Stimulated activated CD4-positive, alpha-beta T cell treated with anti-CD3 and anti-CD28 coated beads, Interleukin-2, amount 100 ng/mL, for 24 hours (primary cell): Measurements from ENCODE around the gene CASKIN2.
A peak's percentile ranks its signal among the peaks of the same experiment; 100 is the strongest.
"Not testable (repeated sequence)": the region's sequence is repeated elsewhere in the genome, so short reads cannot be mapped to it uniquely, and the experiment has no call there.

Experiments
- DNase-seq, 2 donors: peaks; one replicate each; pipeline ENCODE4 v3.0.0-alpha.2; 2020

CASKIN2 gene

DNA sequence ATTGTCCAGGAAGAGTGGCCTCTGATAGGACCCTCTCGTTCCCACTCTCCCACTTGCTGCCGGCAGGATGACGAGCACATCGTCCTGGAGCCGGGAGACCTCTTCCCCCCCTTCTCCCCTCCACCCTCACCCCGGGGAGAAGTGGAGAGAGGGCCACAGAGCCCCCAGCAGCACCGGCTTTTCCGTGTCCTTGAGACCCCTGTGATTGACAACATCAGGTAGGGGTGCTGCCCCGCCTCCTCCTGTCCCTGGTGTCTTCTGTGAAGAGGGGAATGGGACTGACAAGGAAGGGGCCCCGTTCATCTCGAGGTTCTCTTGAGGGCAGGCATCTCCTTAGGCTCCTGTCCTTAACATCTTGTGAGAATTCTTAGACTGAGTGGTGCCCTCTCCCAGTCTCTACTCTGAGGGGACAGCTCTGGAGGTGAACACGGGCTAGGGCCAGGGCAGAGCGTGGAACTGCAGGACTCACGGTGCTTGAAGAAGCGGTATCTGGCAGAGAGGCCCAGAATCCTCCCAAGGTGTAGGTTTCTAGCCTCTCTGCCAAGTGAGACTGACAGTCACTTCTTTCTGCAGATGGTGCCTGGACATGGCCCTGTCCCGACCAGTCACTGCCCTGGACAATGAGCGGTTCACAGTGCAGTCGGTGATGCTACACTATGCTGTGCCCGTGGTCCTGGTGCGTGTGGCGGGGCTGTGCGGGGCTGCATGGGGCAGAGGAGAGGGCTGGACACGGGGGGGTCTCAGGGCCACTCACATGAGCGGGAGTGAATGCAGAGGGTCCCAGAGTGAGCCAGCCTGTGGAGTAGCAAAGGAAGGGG is 26.4 kb downstream of the CASKIN2 start:
- no peak for DNase-seq

DNA sequence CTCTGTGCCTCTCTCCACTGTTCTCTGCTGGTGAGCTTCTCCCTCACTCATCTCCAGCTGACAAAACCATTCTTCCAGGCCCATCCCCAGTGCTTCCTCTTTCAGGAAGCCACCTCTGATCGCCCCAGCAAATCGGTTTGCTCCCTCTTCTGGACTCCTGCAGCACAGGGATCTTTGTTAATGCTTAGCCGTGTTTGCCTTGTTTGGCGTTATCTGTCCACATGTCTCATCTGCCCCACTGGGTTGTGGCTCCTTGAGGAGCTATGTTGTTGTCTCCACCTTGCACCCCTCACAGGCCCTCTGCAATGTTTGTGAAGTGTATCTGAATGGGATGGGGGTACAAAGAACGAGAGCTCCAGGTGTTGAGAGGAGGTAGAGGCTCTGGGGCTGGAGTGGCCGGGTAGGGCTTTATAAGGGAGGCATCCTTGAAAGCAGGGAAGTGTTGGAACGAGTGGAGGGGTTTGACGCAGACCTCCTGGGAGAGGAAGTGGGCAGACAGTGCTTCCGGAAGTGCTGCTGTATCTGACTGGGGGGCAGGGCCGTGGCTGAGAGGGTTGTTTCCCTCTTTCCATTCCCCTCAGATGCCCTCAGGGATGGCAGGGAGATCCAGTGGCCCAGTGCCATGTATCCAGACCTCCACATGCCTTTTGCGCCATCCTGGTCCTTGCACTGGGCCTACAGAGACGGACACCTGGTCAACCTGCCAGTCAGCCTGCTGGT is 27.8 kb downstream of the CASKIN2 start:
- peak; percentile 39 to 40 for DNase-seq

DNA sequence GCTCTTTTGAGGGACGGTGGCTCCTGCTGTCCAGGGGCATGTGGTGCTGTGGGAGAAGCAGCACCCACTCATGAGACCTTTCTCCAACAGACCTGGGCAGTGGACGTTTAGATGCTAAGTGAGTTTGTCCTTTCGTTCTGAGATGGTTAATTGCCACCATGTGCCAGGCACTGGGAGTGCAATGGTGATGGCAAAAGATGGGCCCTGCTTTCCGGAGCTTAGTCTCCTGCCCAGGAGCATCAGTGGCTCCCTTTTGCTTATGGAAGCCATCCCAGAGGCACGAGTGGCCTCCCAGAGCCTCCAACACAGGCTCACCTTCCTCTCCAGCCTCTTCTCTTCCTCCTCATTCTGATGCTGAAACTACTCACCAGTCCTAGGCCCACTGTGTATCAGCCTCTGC is 28.4 kb downstream of the CASKIN2 start:
- no peak for DNase-seq

DNA sequence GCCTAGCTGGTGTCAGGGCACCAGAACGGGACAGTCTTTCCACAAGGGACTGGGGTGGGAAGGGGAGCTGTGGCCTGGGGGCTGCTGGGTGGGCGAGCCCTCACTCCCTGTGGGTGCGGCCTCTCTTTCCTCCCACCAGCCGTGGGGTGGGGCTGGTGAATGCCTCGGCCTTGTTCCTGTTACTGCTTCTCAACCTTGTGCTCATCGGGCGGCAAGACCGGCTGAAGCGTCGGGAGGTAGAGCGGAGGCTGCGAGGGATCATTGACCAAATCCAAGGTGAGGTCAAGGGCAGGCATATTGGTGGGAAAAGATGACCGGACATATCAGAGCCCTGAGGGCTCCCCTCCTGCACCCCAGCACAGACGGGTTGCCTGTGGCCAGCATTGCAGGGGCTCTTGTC is 29.2 kb downstream of the CASKIN2 start:
- DNase-seq = no peak

DNA sequence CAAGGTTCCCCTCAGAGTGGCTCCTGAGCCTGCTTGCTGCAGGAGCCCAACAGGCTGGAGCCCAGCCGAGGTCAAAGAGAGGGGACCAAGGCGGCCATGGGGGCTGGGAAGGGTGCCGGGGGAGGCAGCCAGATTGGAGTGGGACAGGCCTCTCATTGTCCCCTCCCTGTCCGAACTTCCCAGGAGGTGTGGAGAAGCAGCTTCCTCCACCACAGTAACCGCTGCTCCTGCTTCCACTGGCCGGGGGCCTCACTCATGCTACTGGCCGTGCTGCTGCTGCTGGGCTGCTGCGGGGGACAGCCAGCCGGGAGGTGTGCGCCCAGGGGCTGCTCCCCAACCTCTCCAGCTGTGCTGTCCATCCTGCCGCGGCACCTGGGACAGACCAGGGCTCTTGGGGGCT is 29.6 kb downstream of the CASKIN2 start:
- no peak for DNase-seq

DNA sequence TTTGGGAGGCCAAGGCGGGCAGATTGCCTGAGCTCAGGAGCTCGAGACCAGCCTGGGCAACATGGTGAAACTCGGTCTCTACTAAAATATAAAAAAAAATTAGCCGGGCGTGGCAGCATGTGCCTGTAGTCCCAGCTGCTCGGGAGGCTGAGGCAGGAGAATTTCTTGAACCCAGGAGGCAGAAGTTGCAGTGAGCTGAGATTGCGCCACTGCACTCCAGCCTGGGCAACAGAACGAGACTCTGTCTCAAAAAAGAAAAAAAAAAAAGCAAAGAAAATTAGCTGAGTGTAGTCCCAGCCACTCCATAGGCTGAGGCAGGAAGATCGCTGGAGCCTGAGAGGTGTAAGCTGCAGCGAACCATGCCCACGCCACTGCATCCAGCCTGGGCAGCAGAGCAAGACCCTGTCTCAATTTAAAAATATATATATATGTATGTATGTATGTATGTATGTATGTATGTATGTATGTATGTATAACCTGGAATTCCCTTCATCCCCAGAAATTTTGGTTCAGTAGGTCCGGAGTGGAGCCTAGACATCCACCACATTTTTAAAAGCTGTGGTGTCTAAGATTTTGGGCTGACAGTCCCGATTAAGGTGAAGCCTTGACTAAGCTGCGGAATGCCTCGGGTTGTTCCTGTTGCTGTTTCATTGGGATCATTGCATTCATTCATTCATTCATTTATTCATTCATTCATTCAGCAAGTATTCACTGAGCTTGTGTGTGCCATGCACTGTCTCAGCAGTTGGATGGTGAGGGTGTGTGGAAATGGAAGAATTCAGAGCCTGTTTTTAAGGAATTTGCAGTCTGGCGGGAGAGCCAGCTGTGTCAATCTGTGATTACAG is 33.0 kb downstream of the CASKIN2 start:
- no peak for DNase-seq

DNA sequence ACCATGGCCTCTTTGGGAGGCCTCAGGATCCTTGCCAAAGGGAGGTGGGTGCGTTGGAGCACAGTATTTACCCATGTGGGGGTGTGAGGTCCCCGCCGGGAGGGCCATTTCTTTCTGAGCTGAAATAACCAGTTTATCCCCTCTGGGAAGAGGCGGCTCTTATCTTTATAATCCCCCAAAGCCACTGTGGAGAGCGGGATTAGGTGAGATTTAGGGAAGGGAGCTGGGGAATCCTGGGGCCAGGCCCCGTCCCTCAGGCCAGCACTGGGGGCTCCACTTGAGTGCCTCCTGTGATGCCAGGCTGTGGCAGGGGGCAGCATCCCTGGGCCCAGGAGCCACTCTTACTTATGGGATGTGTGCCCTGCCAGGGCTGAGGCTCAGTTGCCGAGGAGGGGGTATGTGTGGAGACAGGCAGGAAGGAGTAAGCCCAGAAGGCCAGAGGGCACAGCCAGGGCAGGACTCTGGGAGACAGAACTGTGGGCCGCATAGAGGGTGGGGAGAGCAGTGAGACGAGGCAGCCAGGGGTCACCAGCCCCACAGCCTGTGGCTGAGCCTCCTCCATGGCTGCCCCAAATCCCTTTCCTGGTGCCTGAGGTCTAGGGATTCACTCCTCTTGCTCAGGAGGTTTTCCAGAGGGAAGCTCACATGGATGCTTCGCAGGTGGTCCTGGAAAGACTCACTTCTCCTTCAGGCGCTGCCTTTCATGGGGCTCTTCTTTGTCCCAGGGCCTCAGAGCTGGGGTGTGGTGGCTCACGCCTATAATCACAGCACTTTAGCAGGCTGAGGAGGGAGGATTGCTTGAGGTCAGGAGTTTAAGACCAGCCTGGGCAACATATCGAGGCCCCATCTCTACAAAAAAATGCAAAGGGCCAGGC is 33.9 kb downstream of the CASKIN2 start:
- no peak for DNase-seq

DNA sequence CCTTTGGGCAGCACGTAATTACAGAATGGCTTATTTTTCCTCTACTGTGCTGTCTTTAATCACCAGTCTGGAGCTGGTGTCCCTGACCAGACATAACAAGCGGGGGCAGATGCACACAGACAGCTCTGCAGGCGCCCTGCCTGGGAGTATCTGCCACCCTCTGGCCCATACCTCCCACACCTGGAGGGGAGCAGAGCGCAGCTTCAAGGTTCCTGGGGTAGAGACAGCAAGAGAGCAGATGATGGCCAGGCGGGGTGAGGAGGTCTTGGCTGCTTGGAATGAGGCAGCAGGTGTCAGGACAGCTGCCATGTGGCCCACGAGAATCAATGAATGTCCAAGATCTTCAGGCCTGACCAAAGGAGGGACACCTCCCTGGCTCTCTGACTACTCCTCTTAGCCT is 35.1 kb downstream of the CASKIN2 start:
- DNase-seq = no peak

DNA sequence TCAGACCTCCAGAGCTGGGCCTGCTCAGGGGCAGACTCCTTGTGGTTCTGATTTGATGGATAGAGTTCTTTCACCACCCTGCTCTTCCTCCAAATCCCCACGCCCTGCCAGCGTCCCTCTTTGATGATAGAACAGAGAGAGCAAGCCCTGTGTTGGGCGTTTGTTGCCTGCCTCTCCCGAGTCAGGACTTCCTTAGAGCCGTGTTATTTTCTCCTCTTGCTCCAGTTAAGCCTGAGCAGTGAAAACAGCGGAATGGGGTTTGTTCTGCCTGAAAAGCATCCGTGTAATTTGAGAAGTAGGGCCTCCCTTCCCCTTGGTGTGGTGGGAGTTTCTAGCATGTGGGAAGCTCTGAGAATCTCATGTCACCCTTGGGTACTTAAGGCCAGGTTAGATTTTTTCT is 36.8 kb downstream of the CASKIN2 start:
- no peak for DNase-seq

DNA sequence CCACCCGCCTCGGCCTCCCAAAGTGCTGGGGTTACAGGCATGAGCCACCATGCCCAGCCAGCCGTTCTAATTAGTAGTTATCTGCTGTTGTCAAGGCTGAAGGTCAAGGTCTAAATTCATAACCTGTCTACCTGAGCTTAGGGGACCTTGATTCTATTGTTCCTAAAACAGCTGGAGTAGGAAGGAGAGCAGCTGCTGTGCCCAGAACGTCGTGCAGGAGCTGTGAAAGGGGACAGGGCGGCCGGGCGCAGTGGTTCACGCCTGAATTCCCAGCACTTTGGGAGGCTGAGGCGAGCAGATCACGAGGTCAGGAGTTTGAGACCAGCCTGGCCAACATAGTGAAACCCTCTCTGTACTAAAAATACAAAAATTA is 37.9 kb downstream of the CASKIN2 start:
- DNase-seq = not testable (repeated sequence)

DNA sequence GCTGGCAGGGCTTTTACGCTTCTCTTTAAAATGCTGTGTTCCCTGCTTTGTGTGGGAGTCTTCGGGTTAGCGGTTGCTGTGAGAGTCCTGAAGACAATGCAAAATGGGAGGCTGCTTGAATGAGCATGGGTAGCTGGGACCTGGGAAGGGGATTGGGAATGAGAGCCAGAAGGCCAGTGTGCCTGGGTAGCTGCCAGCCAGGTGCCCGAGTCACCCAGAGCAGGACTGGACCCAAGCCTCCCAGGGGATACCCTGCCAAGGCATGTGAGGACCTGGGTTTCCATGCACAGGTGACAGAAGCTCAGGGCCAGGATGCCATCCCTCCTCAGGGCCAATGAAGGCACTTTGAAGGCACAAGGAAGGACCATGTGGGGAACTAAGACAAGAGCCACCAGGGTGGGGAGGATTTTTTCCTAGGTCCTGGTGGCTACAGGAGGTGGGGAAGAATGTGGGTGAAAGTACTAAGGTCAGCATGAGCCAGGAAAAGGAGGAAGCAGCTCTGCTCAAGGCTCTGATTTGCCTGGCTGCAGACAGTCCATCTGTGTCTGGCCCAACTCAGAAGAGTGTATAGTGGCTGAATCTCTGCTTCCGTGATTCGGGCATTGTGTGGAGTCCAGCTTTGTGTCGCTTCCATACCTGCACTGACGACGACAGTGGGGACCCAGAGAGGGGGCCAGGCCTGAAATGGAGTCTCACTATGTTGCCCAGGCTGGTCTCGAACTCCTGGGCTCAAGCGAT is 38.4 kb downstream of the CASKIN2 start:
- no peak for DNase-seq

DNA sequence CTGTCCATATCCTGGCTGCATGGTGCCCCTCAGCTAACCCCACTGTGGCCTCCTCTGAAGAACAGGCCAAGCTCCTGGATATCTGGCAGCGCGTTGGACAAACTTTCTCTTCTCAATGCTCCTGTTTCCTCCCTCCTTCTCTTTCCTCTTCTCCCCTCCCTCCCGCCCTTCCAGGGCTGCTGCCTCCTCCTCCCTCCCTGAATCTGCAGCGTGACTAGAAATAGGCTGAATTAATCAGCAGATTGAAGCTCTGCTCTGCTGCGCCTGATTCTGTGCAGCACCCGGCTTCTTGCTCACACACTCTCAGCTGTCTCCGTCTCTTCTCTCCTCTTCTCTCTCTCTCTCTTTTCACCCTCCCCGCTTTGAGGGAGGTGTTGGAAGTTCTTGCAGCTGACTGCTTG is 39.1 kb downstream of the CASKIN2 start:
- no peak for DNase-seq

DNA sequence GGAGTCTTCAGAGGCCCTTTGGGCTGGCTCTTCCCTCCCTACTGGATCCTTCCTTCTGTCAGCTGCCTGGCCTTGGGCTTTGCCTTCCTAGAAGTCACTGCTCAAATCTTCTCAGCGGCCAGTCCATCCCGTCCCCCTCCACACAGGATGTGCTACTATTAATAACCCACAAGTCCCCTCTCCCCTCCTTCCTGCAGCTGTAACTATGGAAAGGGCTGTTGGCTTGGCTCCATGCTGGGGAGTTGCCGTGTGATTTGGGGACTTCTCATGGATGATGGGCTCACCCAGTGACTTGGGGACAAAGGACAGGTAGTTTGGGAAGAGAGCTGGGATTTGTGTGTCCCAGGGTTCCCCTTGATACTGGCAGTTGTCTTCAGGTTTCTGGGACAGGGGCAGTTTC is 39.5 kb downstream of the CASKIN2 start:
- DNase-seq = no peak

DNA sequence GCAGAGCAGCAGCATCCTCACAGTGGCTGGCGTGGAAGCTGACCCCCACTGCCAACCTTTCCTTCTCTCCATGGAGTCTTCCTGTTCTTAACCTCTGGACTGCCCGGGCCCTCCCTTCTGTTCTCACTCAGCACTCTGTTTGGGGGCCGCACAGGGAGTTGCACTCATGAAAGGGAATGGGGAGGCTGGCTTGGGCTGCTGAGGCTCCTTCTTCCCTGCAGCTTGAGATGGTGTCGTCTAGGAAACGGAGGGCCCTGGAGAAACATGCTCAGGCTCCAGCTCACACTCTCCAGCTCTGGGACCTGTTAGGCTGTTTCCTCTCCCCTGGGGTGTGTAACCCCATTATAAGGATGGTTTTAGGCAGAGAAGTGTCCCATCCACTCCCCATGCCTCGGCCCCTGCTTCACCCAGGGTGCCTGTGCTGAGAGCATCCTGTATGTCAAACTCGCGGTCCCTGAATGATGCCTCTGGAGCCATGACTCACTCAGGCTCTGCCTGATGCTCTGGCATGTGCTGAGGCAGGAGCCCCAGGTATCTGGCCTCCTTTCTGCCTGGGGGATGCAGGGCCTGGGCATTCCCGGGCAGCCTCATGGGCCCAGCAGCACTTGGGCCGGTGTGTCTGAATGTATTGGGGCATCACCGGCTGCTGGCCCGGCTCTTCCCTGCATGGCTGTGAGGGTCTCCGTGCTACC is 40.0 kb downstream of the CASKIN2 start:
- DNase-seq = no peak

DNA sequence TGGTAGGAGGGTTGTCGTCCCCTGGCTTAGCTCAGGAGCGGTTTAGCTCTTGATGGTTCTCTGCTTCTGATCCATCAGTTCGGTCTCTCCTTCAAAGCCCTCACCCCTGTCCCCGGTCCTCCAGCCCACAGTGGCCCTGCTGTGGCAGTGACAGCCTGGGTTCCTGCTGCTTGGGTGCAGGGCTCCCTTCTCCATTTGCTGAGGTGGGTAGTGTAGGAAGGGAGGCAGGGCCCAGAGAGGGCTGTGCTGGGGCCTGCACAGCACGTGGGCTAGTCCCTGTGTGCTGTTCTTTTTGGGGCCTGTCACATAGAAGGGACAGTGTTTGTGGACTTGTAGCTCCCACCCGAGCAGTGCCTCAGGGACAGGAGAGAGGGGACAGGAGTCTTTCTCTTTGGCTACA is 40.6 kb downstream of the CASKIN2 start:
- DNase-seq = no peak

DNA sequence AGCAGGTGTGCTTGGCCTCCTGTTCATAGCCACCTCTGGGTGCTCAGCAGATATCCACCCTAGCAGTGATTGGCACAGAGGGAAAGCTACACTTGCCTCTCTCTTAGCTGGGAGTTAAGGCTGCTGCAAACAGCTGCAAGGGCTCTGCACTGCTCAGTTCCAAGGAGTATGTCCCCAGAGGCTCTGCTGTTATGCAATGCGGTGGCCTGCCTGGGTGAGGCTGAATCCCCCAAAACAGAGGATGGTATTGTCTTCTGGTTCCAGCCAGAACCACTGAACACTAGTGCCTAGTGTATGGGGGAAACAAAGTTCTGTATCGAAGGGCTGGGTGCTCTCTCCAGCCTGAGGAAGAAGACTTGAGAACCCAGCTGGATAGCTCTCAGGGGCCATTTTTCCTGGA is 42.1 kb downstream of the CASKIN2 start:
- DNase-seq = no peak

DNA sequence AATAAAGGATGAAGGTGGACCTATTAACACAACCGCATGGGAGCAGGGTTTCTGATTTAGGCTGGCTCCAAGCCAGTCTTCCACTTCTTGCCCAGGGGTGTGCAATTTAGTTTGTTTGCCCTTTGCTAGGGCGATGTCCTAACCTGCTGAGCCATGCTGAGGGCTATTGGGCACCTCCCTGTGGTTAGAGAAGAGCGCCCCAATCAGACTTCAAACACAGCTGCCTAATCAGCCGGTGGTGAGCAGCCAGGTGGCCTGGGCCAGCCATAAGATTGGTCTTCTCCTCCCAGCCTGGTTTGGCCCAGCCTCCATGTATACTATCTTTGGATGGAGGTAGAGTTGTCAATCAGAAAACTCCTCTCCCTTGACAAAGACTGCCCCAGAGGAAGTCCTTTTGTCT is 43.2 kb downstream of the CASKIN2 start:
- no peak for DNase-seq

DNA sequence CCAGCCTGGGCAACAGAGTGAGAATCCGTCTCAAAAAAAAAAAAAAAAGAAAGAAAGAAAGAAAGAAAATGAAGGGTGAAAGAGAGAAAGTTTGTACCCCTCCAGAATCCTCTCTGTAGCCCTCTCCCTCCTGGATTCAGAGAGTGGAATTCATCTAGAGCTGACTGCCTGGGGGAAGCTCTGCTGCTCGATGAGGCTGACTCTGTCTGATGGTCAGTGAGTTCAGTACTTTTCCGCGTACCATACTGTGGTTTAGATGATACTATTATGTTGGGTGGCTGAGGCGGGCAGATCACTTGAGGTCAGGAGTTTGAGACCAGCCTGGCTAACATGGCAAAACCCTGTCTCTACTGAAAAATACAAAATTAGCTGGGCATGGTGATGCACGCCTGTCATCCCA is 44.1 kb downstream of the CASKIN2 start:
- DNase-seq = no peak

DNA sequence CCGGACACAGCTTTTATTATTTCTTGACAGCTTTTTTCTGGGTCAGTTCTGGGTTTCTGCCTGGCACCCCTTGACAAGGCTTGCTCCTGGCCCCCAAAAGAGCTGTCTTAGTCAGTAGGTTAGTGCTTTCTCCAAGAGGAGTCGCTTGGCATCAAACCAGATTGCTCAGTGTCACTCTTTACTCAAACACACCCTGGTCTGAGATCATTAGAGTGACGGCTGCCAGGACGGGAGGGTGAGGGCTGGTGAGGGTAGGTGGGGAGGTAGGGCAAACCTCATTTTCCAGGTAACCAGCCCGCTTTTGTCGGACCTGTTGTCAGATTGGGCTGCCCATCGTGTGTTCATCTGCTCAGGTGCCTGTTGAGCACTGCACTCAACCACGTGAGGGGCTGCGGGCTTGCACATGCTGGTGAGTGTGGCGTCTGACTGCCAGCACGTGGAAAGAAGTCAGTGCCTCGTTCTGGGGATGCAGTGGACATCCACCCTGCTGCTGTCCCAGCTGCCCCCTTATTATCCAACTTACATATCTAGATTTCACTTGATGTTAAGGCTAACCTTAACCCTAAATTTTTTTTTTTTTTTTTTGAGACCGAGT is 46.5 kb downstream of the CASKIN2 start:
- no peak for DNase-seq

DNA sequence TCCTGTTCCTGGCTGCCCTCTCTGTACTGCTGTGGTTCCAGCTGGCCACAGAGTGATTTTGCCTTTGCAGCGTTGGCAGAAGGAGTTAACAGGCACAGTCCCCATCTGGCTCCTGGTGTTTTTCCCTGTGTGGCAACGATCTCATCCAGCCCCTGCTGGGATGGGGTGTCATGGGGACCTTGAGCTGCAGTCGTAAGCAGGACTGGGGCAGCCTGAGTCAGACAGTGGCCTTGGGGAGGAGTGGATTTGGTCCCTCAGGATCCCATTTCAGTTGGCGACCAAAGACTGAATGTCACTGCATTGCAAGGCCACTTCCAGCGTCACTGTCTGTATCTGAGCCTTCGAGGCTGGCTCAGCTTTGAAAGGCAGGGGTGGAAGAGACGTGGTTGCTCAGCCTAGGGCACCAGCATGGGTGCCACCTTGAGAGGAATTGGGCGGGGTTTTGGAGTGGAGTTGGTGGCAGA is 47.0 kb downstream of the CASKIN2 start:
- no peak for DNase-seq

DNA sequence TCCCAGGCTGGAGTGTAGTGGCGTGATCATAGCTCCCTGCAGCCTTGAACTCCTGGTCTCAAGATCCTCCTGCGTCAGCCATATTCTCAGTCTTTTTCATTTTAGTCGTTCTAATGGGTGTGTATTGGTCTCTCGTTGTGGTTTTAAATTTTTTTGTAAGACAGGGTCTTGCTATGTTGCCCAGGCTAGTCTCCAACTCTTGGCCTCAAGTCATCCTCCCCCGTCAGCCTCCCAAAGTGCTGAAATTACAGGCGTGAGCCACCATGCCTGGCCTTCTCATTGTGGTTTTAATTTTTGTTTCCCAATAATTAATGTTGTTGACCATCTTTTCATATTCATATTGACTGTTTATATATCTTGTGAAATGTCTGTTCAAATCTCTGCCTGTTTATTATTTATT is 50.3 kb downstream of the CASKIN2 start:
- DNase-seq = no peak
